ENCODE data around the gene MDM2. TPM values are rescaled to one million over a fixed set of nuclear protein-coding genes. Genes with fewer than 3 reads are reported as not detected.
"Not testable (repeated sequence)": the region's sequence is repeated elsewhere in the genome, so short reads cannot be mapped to it uniquely, and the experiment has no call there.

Gene MDM2
- total RNA-seq, 4 donors from 2014 or later = 64.0 to 124 (median 85.0) TPM

GRCh38 chr12:68805592-68806120, 2.3 kb upstream of the MDM2 start:
- no peak overlapping the region for H3K27ac ChIP-seq
- no peak for TF ChIP-seq CTCF (IDR thresholded peaks at IDR 0.05)
- TF ChIP-seq POLR2A (IDR thresholded peaks at IDR 0.05) = no peak
- H3K4me3 ChIP-seq = no peak overlapping the region
- DNase-seq = no peak
- intact Hi-C loops (cut with DNase I; ENCODE audit: low total_unique reads) = no loop called here
- H3K36me3 ChIP-seq = no peaks in the 10 kb centered on the region
- no peaks in the 10 kb centered on the region for H3K4me1 ChIP-seq
- no peaks in the 10 kb centered on the region for H3K9me3 ChIP-seq
- H3K27me3 ChIP-seq = no peaks in the 10 kb centered on the region

- H3K4me3 ChIP-seq = peak overlapping the region; percentile 78 to 99
- H3K4me1 ChIP-seq = peaks cover 0 to 4% of the 10 kb centered on the region in 2 donors
- H3K9me3 ChIP-seq = no peaks in the 10 kb centered on the region
- intact Hi-C loops (cut with DNase I; ENCODE audit: low total_unique reads) = no loop called here
- no peaks in the 10 kb centered on the region for H3K36me3 ChIP-seq
- DNase-seq = no peak
- H3K27me3 ChIP-seq = no peaks in the 10 kb centered on the region
- H3K27ac ChIP-seq = peak overlapping the region; percentile 98 to 99
- TF ChIP-seq CTCF (IDR thresholded peaks at IDR 0.05) (no peak), POLR2A (IDR thresholded peaks at IDR 0.05) (no peak)
Observed at GRCh38 chr12:68806488-68807237, 1.3 kb upstream of the MDM2 start.

GRCh38 chr12:68807274-68807575, 752 bp upstream of the MDM2 start:
- H3K27ac ChIP-seq = peak overlapping the region; percentile 98 to 99
- DNase-seq; H3K27me3 ChIP-seq; intact Hi-C loops (cut with DNase I; ENCODE audit: low total_unique reads); H3K9me3 ChIP-seq; H3K36me3 ChIP-seq; H3K4me1 ChIP-seq: not testable (repeated sequence)
- peak overlapping the region; percentile 78 to 99 for H3K4me3 ChIP-seq

- H3K4me1 ChIP-seq = peaks cover 0 to 9% of the 10 kb centered on the region in 2 donors
- intact Hi-C loops (cut with DNase I; ENCODE audit: low total_unique reads) = no loop called here
- H3K36me3 ChIP-seq = no peaks in the 10 kb centered on the region
- no peaks in the 10 kb centered on the region for H3K9me3 ChIP-seq
- TF ChIP-seq CTCF (IDR thresholded peaks at IDR 0.05) (no peak), POLR2A (IDR thresholded peaks at IDR 0.05) (peak; percentile 27)
- peak overlapping the region; percentile 78 to 99 for H3K4me3 ChIP-seq
- peak; percentile 78 to 79 for DNase-seq
- H3K27me3 ChIP-seq = no peaks in the 10 kb centered on the region
- H3K27ac ChIP-seq = peak overlapping the region; percentile 98 to 99
Observed at GRCh38 chr12:68808388-68809189, 612 bp downstream of the MDM2 start.

- no peaks in the 10 kb centered on the region for H3K36me3 ChIP-seq
- H3K27me3 ChIP-seq = no peaks in the 10 kb centered on the region
- H3K4me3 ChIP-seq = peak overlapping the region; percentile 78 to 99
- intact Hi-C loops (cut with DNase I; ENCODE audit: low total_unique reads) = no loop called here
- no peak for DNase-seq
- H3K27ac ChIP-seq = peak overlapping the region; percentile 98 to 99
- TF ChIP-seq POLR2A (IDR thresholded peaks at IDR 0.05) (no peak), CTCF (IDR thresholded peaks at IDR 0.05) (no peak)
- no peaks in the 10 kb centered on the region for H3K9me3 ChIP-seq
- H3K4me1 ChIP-seq = peaks cover 0 to 9% of the 10 kb centered on the region in 2 donors
Observed at GRCh38 chr12:68809190-68810026, 1.4 kb downstream of the MDM2 start.

- H3K9me3 ChIP-seq; H3K27ac ChIP-seq; H3K27me3 ChIP-seq; H3K4me1 ChIP-seq; H3K36me3 ChIP-seq; DNase-seq; intact Hi-C loops (cut with DNase I; ENCODE audit: low total_unique reads); H3K4me3 ChIP-seq: not testable (repeated sequence)
Observed at GRCh38 chr12:68810027-68810389, 2.0 kb downstream of the MDM2 start.

- H3K4me3 ChIP-seq; H3K4me1 ChIP-seq; intact Hi-C loops (cut with DNase I; ENCODE audit: low total_unique reads); H3K36me3 ChIP-seq; DNase-seq; H3K27ac ChIP-seq; H3K27me3 ChIP-seq; H3K9me3 ChIP-seq: not testable (repeated sequence)
Observed at GRCh38 chr12:68811573-68811972, 3.6 kb downstream of the MDM2 start.

Measured in uterus (tissue), 4 donors.